HG02798 (cell line): ENCODE measurements around the gene ABHD17C.

ENCODE experiments used
- ATAC-seq: cut with Tn5 transposase; IDR thresholded peaks from one replicate; pipeline ENCODE4 v1.9.1; 2021; ENCODE audit warnings: mild to moderate bottlenecking; ENCODE audit not compliant: unreplicated experiment, poor library complexity

Gene ABHD17C

GRCh38 chr15:80727196-80727595 is 32.1 kb downstream of the ABHD17C start:
- no peak for ATAC-seq

- ATAC-seq, result no peak
Observed at GRCh38 chr15:80727596-80727995, 32.5 kb downstream of the ABHD17C start.

DNA sequence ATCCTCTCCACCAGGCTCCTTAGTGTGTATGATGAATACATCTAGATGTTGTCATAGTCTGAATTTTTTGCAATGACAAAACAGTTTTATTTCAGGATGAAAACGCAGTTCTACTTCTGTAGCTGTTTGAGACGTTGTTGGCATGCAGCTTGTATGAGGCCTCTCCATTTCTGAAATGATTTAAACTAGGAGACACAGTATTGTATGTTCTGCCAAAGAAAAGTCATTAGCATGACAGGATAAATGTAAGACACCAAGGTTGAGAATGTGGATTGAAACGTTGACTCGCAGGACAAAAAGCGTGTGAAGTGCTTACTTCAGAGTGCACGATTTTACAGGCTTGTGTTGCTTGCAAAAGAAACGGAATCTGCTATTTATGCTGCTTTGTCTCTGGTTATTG is 35.3 kb downstream of the ABHD17C start:
- no peak for ATAC-seq

GRCh38 chr15:80730926-80731325 is 35.8 kb downstream of the ABHD17C start:
- no peak for ATAC-seq

DNA sequence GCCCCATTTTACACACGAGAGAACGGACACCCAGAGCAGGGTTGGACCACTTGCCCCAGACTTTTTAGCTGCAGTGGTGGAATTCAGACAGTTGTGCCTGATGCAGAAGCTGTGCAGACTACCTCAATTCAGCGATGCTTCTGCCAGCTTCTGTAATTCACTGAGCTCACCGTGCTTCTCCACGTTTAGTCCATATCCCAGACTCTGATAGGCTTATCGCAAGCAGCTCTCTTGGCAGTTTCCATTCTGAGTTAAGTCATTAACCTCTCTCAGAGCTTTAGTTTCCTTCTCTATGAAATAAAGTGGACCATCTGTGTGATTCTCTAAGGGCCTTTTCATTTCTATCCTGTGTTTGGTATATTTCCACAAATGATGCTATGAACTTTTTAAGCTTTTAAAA is 37.1 kb downstream of the ABHD17C start:
- no peak for ATAC-seq

DNA sequence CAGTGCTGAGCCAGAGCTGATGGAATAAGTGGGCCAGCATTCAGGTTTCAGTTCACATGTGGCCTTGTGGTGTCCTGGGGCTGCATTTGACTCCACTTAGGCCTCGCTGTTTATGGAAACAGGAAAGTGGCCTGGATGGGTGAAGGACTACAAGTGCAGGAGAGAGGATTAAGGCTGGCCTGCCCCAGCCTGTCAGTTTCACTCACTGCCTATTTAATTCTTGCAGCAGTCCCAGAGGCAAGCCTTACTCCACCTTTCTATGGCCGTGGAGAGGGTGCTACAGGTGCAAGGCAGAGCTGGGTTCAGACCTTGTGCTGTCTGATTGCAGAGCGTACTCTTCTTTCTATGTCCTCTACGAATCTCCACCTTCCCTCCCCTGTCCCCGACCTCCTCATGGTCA is 37.7 kb downstream of the ABHD17C start:
- no peak for ATAC-seq

DNA sequence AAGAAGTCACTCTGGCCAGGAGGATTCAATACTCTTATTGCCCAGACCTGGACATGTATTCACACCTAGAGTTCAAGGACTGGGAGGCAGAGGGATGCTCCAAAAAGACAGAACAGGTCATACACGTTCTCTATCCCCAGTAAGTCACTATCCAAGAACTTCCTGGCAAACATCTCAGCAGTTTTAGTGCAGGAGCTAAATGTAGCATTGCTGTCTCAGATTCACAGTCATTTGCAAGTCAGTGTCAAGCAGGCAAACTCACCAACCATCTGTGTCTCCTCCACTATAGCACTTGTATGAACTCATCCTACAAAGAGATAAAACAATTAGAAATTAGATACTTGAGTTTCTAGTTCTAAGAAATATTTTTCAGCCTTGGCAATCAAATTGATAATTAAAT is 38.4 kb downstream of the ABHD17C start:
- no peak for ATAC-seq

GRCh38 chr15:80735344-80735743 is 40.2 kb downstream of the ABHD17C start:
- no peak for ATAC-seq

DNA sequence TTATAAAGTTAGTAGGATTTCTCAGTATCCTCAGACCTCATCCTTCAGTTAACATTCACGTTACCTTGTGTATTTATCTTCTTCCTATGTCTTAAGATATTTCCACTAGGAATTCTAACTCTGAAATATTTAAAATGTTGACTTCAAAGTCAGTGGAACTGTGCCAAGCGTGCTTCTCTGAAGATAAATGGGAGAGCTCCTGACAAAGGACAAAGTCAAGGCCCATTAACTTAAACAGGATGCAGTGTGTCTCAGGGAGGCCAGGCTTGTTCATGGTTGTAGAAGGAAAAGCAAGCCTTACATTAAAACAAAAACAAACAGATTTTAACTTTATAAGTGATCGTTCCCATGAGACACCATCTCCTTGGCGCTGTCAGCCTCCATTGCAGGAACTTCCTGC is 41.5 kb downstream of the ABHD17C start:
- ATAC-seq, result no peak

DNA sequence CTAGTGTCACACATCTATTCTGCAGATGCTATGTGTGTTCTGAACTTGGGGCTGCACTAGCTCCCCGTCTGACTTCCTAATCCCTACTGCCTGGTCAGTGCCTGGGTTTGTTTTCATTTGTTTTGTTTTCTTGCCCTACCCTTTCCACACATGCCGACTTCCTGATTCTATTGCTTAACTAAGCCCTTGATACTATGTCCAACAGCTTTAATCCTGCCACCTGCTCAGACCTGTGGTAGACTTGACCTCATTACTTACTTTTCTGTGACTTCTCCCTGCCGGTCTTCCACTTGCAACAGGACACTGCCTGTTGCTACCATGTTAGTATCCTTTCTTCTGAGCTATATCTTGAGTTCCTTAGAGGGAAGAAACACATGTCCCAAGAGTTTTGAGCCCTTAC is 44.8 kb downstream of the ABHD17C start:
- ATAC-seq, result no peak

GRCh38 chr15:80742081-80742480 is 47.0 kb downstream of the ABHD17C start:
- no peak for ATAC-seq

DNA sequence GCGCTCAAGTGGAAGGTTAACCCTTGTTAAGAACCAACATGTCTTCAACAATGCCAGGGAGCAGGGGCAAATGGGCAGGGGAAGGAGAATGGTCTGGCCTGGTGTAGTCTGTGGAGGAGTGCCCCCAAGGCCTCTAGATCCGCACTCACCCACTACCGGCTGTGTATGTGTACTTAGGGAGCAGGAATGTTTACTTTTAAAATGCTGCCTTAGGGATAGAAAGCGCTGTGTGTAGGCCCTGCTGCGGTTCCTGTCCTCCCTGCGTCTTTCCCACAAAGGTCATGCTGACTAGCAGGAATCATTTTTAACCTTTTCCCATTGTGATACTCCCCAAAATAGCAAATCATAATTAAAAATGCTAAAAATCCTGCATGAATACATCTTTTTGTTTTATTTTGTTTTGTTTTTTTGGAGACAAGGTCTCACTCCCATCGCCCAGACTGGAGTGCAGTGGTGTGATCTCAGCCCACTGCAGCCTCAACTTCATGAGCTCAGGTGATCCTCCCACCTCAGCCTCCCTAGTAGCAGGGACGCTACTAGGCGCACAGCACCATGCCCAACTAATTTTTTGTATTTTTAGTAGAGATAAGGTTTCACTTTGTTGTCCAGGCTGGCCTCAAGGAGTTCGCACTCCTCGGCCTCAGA is 48.2 kb downstream of the ABHD17C start:
- no peak for ATAC-seq

GRCh38 chr15:80744415-80744814 is 49.3 kb downstream of the ABHD17C start:
- ATAC-seq, result no peak

DNA sequence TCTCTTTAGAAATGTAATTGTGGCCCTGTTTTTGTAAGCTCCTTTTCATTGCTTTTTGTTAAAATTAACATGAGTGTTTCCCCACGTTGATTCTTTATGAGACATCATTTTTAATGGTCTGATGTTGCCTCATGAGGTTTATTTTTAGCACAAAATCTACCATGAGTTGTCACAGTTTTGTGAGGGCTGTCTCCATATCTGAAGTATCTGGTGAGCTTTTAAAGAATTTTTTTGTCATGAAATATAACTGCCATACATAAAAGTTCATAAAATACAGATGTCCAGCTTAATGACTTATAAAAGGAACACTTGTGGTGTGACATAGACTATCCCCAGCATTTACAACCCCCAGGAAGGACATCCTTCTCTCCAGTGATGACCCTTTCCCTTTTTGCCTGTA is 49.7 kb downstream of the ABHD17C start:
- no peak for ATAC-seq

DNA sequence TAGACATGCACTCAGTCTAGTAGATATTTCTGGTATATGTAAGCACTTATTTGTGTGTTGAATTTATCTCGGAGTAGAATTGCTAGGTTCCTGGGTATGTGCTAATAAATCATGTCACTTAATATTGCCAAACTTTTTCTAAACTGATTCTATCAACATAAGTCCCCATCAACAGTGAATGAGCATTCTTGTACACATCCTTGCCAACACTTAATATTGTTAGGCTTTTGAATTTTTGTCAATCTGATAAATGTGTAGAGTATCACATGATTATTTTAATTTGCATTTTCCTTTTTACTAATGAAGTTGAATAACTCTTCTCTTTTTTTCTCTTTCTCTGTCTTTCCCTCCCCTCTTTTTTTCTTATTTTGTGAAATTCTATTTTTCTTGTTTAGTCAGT is 50.8 kb downstream of the ABHD17C start:
- no peak for ATAC-seq

- ATAC-seq, result no peak
Observed at GRCh38 chr15:80747317-80748053, 52.4 kb downstream of the ABHD17C start.

GRCh38 chr15:80749589-80749988 is 54.5 kb downstream of the ABHD17C start:
- no peak for ATAC-seq

GRCh38 chr15:80750575-80750974 is 55.5 kb downstream of the ABHD17C start:
- ATAC-seq, result no peak

- ATAC-seq, result no peak
Observed at GRCh38 chr15:80752204-80752603, 57.1 kb downstream of the ABHD17C start.

DNA sequence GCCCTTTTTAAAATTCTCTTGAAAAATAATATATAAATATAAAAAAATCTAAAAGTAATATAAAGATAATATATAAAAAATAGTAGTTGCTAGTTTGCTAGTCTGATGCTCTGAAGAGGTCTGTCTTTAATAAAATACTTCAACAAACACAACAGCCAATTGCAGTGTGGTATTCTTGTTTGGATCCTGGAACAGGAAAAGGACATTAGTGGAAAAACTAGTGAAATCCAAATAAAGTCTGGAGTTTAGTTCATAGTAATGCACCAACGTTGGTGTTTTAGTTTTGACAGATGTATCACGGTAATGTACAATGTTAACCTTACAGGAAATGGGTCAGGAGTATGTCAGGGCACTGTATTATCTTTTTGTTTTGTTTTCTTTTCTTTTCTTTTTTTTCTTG is 58.1 kb downstream of the ABHD17C start:
- ATAC-seq, result no peak

GRCh38 chr15:80754014-80754413 is 58.9 kb downstream of the ABHD17C start:
- ATAC-seq, result no peak

DNA sequence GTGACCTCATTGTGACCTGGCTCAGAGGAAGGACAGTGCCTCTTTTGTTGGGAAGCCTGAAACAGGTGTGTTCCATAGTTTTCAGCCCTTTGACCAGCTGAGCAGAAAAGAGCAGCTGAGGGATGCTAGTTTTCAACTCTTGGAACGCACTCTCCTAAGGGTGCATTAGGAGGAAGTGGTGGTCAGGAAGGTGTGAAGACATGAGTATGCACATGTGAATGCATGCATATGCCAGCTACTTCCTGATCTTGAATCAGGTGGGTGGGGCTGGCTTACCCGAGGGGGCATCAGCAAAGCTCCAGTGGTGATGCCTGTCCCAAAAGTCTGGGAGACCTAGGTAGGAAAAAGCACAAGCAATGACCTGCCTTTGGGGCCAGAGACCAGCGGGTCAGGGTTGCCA is 60.8 kb downstream of the ABHD17C start:
- no peak for ATAC-seq
